HFFc6 (cell line): ENCODE data around the gene CYSRT1. TPM values are rescaled to one million over a fixed set of nuclear protein-coding genes. Genes with fewer than 3 reads are reported as not detected.

Experiments
- DNase-seq: peaks from one replicate; pipeline ENCODE4 v3.0.0-alpha.2; 2018
- H3K27ac Mint-ChIP-seq: 2 replicates; pipeline ENCODE4 v1.8.0; 2020; ENCODE audit warnings: mild to moderate bottlenecking, mixed read lengths
- H3K27me3 Mint-ChIP-seq: 2 replicates; pipeline ENCODE4 v1.8.0; 2021; ENCODE audit warnings: mild to moderate bottlenecking, moderate library complexity, mixed read lengths; ENCODE audit not compliant: insufficient read depth
- H3K36me3 Mint-ChIP-seq: 2 replicates; pipeline ENCODE4 v1.8.0; 2021; ENCODE audit warnings: low read depth, mixed read lengths
- H3K4me1 Mint-ChIP-seq: 2 replicates; pipeline ENCODE4 v1.8.0; 2020; ENCODE audit warnings: low read depth, mixed read lengths
- H3K4me3 Mint-ChIP-seq: 2 replicates; pipeline ENCODE4 v1.8.0; 2020; ENCODE audit warnings: mild to moderate bottlenecking, moderate library complexity, mixed read lengths
- H3K9me3 Mint-ChIP-seq: 2 replicates; pipeline ENCODE4 v1.8.0; 2020; ENCODE audit warnings: mild to moderate bottlenecking, mixed read lengths
- CTCF ChIP-seq: fragments of 200-600 bp; sonication (generic); IDR thresholded peaks from 2 replicates; pipeline ENCODE4 v1.5.0; 2021; ENCODE audit warnings: antibody characterized with exemption, mild to moderate bottlenecking
- total RNA-seq, 6 experiments: library from RNA; stranded (reverse); fragmentation: NEBNext Ultra II Directional; extraction: Animal tissue kit (Norgen Biotek cat#: 25700); gene quantifications; 2 replicates in 1 of 6; 3 replicates in 5 of 6; pipeline ENCODE4 v1.2.3, GENCODE V29; 2021

CYSRT1 gene
- total RNA-seq, 6 experiments from 2014 or later = 0.41 to 0.97 (median 0.68) TPM

GRCh38 chr9:137215196-137215986, 9.6 kb upstream of the CYSRT1 start:
- Mint-ChIP-seq H3K4me1 (peaks cover 5% of the 10 kb centered on the region; the same call in 1 of the 2 replicates), H3K4me3 (no peak overlapping the region), H3K9me3 (no peaks in the 10 kb centered on the region), H3K27ac (no peak overlapping the region), H3K36me3 (no peaks in the 10 kb centered on the region), H3K27me3 (peaks cover 2% of the 10 kb centered on the region)
- no peak for DNase-seq
- TF ChIP-seq CTCF = no peak

GRCh38 chr9:137216188-137216965, 8.6 kb upstream of the CYSRT1 start:
- TF ChIP-seq CTCF = no peak
- H3K4me3 Mint-ChIP-seq = no peak overlapping the region
- H3K4me1 Mint-ChIP-seq = peaks cover 5% of the 10 kb centered on the region; the same call in 1 of the 2 replicates
- H3K27ac Mint-ChIP-seq = no peak overlapping the region
- no peaks in the 10 kb centered on the region for H3K9me3 Mint-ChIP-seq
- no peak for DNase-seq
- H3K27me3 Mint-ChIP-seq = no peaks in the 10 kb centered on the region; the same call in 1 of the 2 replicates
- H3K36me3 Mint-ChIP-seq = no peaks in the 10 kb centered on the region

GRCh38 chr9:137217276-137218211, 7.4 kb upstream of the CYSRT1 start:
- Mint-ChIP-seq H3K27ac (no peak overlapping the region), H3K4me1 (peaks cover 5% of the 10 kb centered on the region; the same call in 1 of the 2 replicates), H3K9me3 (no peaks in the 10 kb centered on the region), H3K27me3 (no peaks in the 10 kb centered on the region), H3K36me3 (no peaks in the 10 kb centered on the region), H3K4me3 (no peak overlapping the region)
- no peak for DNase-seq
- no peak for TF ChIP-seq CTCF

GRCh38 chr9:137218212-137218753, 6.7 kb upstream of the CYSRT1 start:
- no peak for TF ChIP-seq CTCF
- Mint-ChIP-seq H3K27me3 (no peaks in the 10 kb centered on the region; the same call in 1 of the 2 replicates), H3K9me3 (no peaks in the 10 kb centered on the region), H3K27ac (no peak overlapping the region), H3K4me1 (peaks cover 5% of the 10 kb centered on the region; the same call in 1 of the 2 replicates), H3K4me3 (no peak overlapping the region), H3K36me3 (no peaks in the 10 kb centered on the region)
- DNase-seq = no peak
